CD4-positive, alpha-beta T cell (primary cell): ENCODE results near the gene MYH10. TPM values are rescaled to one million over a fixed set of nuclear protein-coding genes. Genes with fewer than 3 reads are reported as not detected.

Experiments
- ATAC-seq: fragments of 200-7000 bp; cut with Tn5 transposase; one replicate; pipeline ENCODE4 v1.10.0; 2022; ENCODE audit warnings: mild to moderate bottlenecking; ENCODE audit not compliant: poor library complexity
- CTCF ChIA-PET: fragments of 350-600 bp; sonication (Branson Sonifier 250); formaldehyde crosslinking; loops from one replicate; lab custom pipeline; 2021; ENCODE audit warnings: antibody characterized with exemption, inconsistent platforms; lab: Charles Lee
- POLR2A ChIA-PET: fragments of 350-600 bp; sonication (Branson Sonifier 250); formaldehyde crosslinking; loops from one replicate; lab custom pipeline; 2021; ENCODE audit warnings: antibody characterized with exemption, inconsistent platforms; lab: Charles Lee
- DNase-seq, 14 experiments: peaks; one replicate each; pipeline ENCODE4 v3.0.0-alpha.2; 2013 to 2020; ENCODE audit warnings: mixed read lengths in 2 of 14
- H3K27ac ChIP-seq, 2 donors: one replicate each; pipeline versions ENCODE4 v1.5.1 to v1.7.0; 2013; ENCODE audit warnings: low read length in 2 of 2, low read depth in 1 of 2, mild to moderate bottlenecking in 1 of 2
- H3K27me3 ChIP-seq, 2 experiments: 1 replicate in 1 of 2; 2 replicates in 1 of 2; pipeline versions ENCODE4 v1.6.1 to v1.7.0; 2013; ENCODE audit warnings: low read length in 2 of 2, control low read depth in 1 of 2, mild to moderate bottlenecking in 1 of 2, moderate library complexity in 1 of 2; ENCODE audit not compliant: insufficient read depth in 2 of 2, control insufficient read depth in 1 of 2
- H3K36me3 ChIP-seq: one replicate; pipeline ENCODE4 v1.6.1; 2013; ENCODE audit warnings: low read length, control low read depth; ENCODE audit not compliant: insufficient read depth
- H3K4me1 ChIP-seq: one replicate; pipeline ENCODE4 v1.6.1; 2013; ENCODE audit warnings: low read length, control low read depth; ENCODE audit not compliant: insufficient read depth
- H3K4me3 ChIP-seq: one replicate; pipeline ENCODE4 v1.5.1; 2013; ENCODE audit warnings: mild to moderate bottlenecking, low read length, moderate library complexity
- H3K9me3 ChIP-seq, 2 experiments: 1 replicate in 1 of 2; 2 replicates in 1 of 2; pipeline versions ENCODE4 v1.6.1 to v1.7.0; 2013; ENCODE audit warnings: low read length in 2 of 2, mild to moderate bottlenecking in 2 of 2, control low read depth in 1 of 2, moderate library complexity in 1 of 2; ENCODE audit not compliant: control insufficient read depth in 1 of 2, insufficient read depth in 1 of 2
- H3K27ac Mint-ChIP-seq: one replicate; pipeline ENCODE4 v1.8.0; 2020; ENCODE audit warnings: mixed read lengths
- H3K27me3 Mint-ChIP-seq: one replicate; pipeline ENCODE4 v1.8.0; 2021; ENCODE audit warnings: mixed read lengths
- H3K36me3 Mint-ChIP-seq: one replicate; pipeline ENCODE4 v1.8.0; 2021; ENCODE audit warnings: low read depth, mixed read lengths
- H3K4me1 Mint-ChIP-seq: one replicate; pipeline ENCODE4 v1.8.0; 2021; ENCODE audit warnings: low read depth, mixed read lengths
- H3K4me3 Mint-ChIP-seq: one replicate; pipeline ENCODE4 v1.8.0; 2020; ENCODE audit warnings: mild to moderate bottlenecking, mixed read lengths
- H3K9me3 Mint-ChIP-seq: one replicate; pipeline ENCODE4 v1.8.0; 2020; ENCODE audit warnings: mixed read lengths
- intact Hi-C, 2 experiments: fragments of 100-400 bp; cut with DNase I in 1 of 2; cut with micrococcal nuclease in 1 of 2; formaldehyde crosslinking; loops; one replicate each; pipeline versions ENCODE4 v1.15.1 to v1.9.0; 2023 to 2025; cut with DNase I, micrococcal nuclease
- total RNA-seq, 174 experiments: library from RNA in 2 of 174; stranded (reverse) in 2 of 174; gene quantifications; one replicate each; pipeline ENCODE4 v1.2.3 and lab custom pipeline; 2021 to 2026
- TF ChIP-seq, protein P1 (sequence below): fragments of 200-600 bp; IDR thresholded peaks from one replicate; pipeline ENCODE4 v1.8.0; 2022; ENCODE audit warnings: antibody characterized with exemption, mild to moderate bottlenecking

The MYH10 gene
- total RNA-seq, 2 experiments from 2014 or later, result 1.5 to 1.9 TPM

DNA sequence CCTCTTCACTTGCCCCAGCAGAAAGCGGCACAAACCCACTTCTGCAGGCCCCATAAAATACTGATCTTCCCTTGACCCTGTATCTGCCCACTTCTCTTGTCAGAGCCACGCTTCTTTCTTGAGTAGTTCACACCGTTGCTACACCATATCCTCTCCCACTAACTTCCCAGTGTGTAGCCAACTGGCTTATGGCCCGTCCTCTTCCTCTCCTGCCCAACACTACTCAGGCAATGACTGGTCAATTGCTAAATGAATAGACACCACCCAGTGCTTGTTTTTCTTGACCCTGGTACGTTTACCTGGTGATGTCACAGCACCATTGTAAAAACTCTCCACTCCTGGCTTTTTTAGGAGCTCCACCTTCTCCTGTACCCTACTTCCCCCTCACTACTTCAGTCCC lies 107.9 kb downstream of the MYH10 start:
- Histone ChIP-seq H3K27ac (no peak overlapping the region), H3K4me1 (no peaks in the 10 kb centered on the region), H3K4me3 (no peak overlapping the region), H3K27me3 (no peaks in the 10 kb centered on the region), H3K36me3 (no peaks in the 10 kb centered on the region), H3K9me3 (no peaks in the 10 kb centered on the region)
- H3K27me3 Mint-ChIP-seq, result no peaks in the 10 kb centered on the region
- TF ChIP-seq, protein P1, sequence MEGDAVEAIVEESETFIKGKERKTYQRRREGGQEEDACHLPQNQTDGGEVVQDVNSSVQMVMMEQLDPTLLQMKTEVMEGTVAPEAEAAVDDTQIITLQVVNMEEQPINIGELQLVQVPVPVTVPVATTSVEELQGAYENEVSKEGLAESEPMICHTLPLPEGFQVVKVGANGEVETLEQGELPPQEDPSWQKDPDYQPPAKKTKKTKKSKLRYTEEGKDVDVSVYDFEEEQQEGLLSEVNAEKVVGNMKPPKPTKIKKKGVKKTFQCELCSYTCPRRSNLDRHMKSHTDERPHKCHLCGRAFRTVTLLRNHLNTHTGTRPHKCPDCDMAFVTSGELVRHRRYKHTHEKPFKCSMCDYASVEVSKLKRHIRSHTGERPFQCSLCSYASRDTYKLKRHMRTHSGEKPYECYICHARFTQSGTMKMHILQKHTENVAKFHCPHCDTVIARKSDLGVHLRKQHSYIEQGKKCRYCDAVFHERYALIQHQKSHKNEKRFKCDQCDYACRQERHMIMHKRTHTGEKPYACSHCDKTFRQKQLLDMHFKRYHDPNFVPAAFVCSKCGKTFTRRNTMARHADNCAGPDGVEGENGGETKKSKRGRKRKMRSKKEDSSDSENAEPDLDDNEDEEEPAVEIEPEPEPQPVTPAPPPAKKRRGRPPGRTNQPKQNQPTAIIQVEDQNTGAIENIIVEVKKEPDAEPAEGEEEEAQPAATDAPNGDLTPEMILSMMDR, result no peak
- no peaks in the 10 kb centered on the region for H3K36me3 Mint-ChIP-seq
- POLR2A ChIA-PET, result no interaction called here
- no peak for ATAC-seq
- H3K4me3 Mint-ChIP-seq, result no peak overlapping the region
- H3K9me3 Mint-ChIP-seq, result no peaks in the 10 kb centered on the region
- DNase-seq, result no peak
- CTCF ChIA-PET, result no interaction called here
- no peak overlapping the region for H3K27ac Mint-ChIP-seq
- intact Hi-C loops, result no loop called here
- H3K4me1 Mint-ChIP-seq, result no peaks in the 10 kb centered on the region

- no peak overlapping the region for H3K27ac ChIP-seq
- H3K9me3 ChIP-seq, result no peaks in the 10 kb centered on the region
- no peak overlapping the region for H3K27ac Mint-ChIP-seq
- no peaks in the 10 kb centered on the region for H3K4me1 Mint-ChIP-seq
- H3K4me3 Mint-ChIP-seq, result no peak overlapping the region
- H3K4me1 ChIP-seq, result no peaks in the 10 kb centered on the region
- ChIA-PET CTCF (no interaction called here), POLR2A (no interaction called here)
- no peaks in the 10 kb centered on the region for H3K27me3 ChIP-seq
- DNase-seq, result no peak
- H3K36me3 ChIP-seq, result no peaks in the 10 kb centered on the region
- H3K36me3 Mint-ChIP-seq, result no peaks in the 10 kb centered on the region
- no peak overlapping the region for H3K4me3 ChIP-seq
- no peaks in the 10 kb centered on the region for H3K27me3 Mint-ChIP-seq
- TF ChIP-seq, protein P1, result no peak
- no peaks in the 10 kb centered on the region for H3K9me3 Mint-ChIP-seq
- intact Hi-C loops, result no loop called here
- no peak for ATAC-seq
These were observed 109.5 kb downstream of the MYH10 start for GRCh38 chr17:8520981-8521380.

GRCh38 chr17:8518850-8519249 lies 111.7 kb downstream of the MYH10 start:
- Mint-ChIP-seq H3K36me3 (no peaks in the 10 kb centered on the region), H3K27ac (no peak overlapping the region), H3K4me1 (no peaks in the 10 kb centered on the region), H3K27me3 (no peaks in the 10 kb centered on the region), H3K9me3 (no peaks in the 10 kb centered on the region), H3K4me3 (no peak overlapping the region)
- no peaks in the 10 kb centered on the region for H3K36me3 ChIP-seq
- CTCF ChIA-PET, result no interaction called here
- no peaks in the 10 kb centered on the region for H3K9me3 ChIP-seq
- DNase-seq, result no peak
- H3K27me3 ChIP-seq, result no peaks in the 10 kb centered on the region
- POLR2A ChIA-PET, result no interaction called here
- TF ChIP-seq, protein P1, result no peak
- no peak overlapping the region for H3K4me3 ChIP-seq
- intact Hi-C loops, result no loop called here
- H3K4me1 ChIP-seq, result no peaks in the 10 kb centered on the region
- no peak for ATAC-seq
- no peak overlapping the region for H3K27ac ChIP-seq
